Renal pelvis (tissue), 12 donors: ENCODE data around the gene TAF11L11. TPM values are rescaled to one million over a fixed set of nuclear protein-coding genes. Genes with fewer than 3 reads are reported as not detected.
"Not testable (repeated sequence)": the region's sequence is repeated elsewhere in the genome, so short reads cannot be mapped to it uniquely, and the experiment has no call there.

Experiments
- DNase-seq: peaks from one replicate; pipeline ENCODE4 v3.0.0-alpha.2; 2013
- long read RNA-seq, 16 experiments: transcript quantifications; one replicate each; lab custom pipeline, GENCODE V29; 2026
- polyA plus RNA-seq, 3 donors: library from polyadenylated mRNA; unstranded; fragments of 120-200 nt; gene quantifications; one replicate each; pipeline ENCODE4 v1.2.1, GENCODE V29; 2013; ENCODE audit not compliant: insufficient read length in 3 of 3

Gene TAF11L11
- not detected for polyA plus RNA-seq
- long read RNA-seq, donor 1: 0 reads
- long read RNA-seq, donor 2: 0 reads
- long read RNA-seq, donor 3: 0 reads
- long read RNA-seq, donor 4: 0 reads
- long read RNA-seq, donor 5: 0 reads
- long read RNA-seq, donor 6: 0 reads
- long read RNA-seq, donor 7: 0 reads
- long read RNA-seq, donor 8: 0 reads
- long read RNA-seq, donor 9: 0 reads
- long read RNA-seq, donor 10: 0 reads
- long read RNA-seq, donor 11: 0 reads
- long read RNA-seq, donor 12: 0 reads
- long read RNA-seq, donor 13: 0 reads
- long read RNA-seq, donor 14: 0 reads
- long read RNA-seq, donor 15: 0 reads
- long read RNA-seq, donor 16: 0 reads

DNA sequence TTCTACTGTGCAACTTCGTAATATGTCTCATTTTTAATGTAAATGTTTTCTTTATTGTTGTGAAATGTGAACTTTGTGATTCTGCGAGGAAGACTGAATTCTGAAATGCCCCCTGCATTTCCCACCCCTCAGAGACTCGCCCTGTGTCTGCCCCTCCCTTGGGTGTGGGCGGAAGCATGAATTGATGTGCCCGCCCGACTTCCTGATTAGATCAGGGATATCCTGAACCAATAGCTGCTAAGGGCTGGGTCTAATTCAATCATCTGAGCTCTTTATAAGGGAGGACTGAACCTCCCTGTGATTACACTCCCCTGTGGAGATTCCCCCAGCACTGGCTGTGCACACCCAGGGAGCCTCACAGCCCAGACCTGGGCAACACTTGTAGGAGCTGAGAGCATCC, at the start of gene TAF11L11:
Gene TAF11L11 (plus strand): TSS at position 304 of the 400 bp plus-strand sequence.
- not testable (repeated sequence) for DNase-seq

- not testable (repeated sequence) for DNase-seq
Observed at GRCh38 chr5:17585658-17586057, 18.3 kb upstream of the TAF11L11 start, which contains the start of gene TAF11L7. Gene TAF11L7 (minus strand): TSS chr5:17585758.

DNA sequence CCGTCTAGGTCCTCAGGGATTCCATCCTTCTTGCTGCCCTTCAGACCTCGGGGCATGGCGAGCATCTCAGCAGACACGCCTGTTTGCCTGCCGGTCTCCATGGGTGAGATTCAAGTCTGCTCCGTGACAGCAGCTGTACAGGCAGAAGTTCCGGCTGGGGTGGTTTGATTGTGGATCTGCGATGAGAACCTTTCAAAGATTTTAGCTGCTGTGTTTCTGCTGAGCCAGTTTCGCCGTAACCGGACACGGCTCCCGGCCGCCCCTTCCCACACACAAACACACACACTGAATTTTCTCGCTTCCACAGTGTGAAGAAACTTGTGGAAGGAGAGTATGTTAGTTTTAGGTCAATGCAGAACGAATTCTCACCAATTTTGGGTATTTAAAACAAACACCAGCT, 13.1 kb upstream of the TAF11L11 start, which contains the start of gene TAF11L8:
Gene TAF11L8 (minus strand): TSS at position 101 of the 400 bp plus-strand sequence.
- not testable (repeated sequence) for DNase-seq

DNA sequence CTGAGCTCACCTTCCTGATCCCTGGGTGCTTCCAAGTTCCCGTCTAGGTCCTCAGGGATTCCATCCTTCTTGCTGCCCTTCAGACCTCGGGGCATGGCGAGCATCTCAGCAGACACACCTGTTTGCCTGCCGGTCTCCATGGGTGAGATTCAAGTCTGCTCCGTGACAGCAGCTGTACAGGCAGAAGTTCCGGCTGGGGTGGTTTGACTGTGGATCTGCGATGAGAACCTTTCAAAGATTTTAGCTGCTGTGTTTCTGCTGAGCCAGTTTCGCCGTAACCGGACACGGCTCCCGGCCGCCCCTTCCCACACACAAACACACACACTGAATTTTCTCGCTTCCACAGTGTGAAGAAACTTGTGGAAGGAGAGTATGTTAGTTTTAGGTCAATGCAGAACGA, 9.7 kb upstream of the TAF11L11 start, which contains the start of gene TAF11L9:
Gene TAF11L9 (minus strand): TSS at position 140 of the 400 bp plus-strand sequence.
- not testable (repeated sequence) for DNase-seq

- not testable (repeated sequence) for DNase-seq
Observed at GRCh38 chr5:17597728-17598127, 6.3 kb upstream of the TAF11L11 start, which contains the start of gene TAF11L10. Gene TAF11L10 (minus strand): TSS chr5:17597828.

- DNase-seq: no peak
Observed at GRCh38 chr5:17604951-17605350, 968 bp downstream of the TAF11L11 start.

GRCh38 chr5:17607461-17607860, 3.5 kb downstream of the TAF11L11 start:
- not testable (repeated sequence) for DNase-seq

DNA sequence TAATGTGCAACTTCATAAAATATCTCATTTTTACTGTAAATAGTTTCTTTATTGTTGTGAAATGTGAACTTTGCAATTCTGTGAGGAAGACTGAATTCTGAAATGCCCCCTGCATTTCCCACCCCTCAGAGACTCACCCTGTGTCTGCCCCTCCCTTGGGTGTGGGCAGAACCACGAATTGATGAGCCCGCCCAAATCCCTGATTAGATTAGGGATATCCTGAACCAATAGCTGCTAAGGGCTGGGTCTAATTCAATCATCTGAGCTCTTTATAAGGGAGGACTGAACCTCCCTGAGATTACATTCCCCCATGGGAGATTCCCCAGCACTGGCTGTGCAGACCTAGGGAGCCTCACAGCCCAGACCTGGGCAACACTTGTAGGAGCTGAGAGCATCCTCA, 6.1 kb downstream of the TAF11L11 start, which contains the start of gene TAF11L12:
Gene TAF11L12 (plus strand): TSS at position 301 of the 400 bp plus-strand sequence.
- not testable (repeated sequence) for DNase-seq

DNA sequence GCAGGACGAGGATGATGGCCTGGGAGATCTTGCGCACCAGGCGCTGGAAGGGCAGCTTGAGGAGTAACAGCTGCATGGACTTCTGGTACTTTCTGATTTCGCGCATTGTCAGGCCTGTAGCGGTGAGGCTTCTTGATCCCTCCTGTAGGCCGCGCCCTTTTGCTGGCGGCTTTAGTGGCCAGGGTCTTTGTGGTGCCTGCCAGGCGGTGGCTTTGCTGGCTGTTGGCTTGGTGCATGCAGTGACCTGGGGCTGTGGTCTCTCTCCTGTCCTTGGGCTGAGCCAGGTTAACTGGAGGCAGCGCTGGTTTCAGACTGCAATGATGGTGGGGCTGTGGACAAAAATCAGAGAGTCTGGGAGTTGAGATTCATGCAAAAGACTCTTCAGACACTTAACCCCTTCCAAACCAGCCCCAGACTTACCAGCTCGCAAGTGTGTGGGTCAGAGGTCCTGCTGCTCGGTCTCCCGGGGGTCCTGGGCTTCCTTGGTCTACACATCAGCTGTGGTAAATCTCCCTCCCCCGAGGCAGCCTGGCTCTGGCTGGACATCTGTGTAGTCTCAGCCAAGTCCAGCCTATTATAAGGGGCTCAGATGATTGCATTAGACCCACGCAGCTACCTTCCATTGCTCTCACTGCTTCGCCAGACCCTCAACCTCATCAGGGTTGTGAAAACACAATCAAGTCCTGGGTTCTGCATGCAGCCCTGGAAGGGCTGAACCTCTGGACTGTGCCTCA, 11.1 kb downstream of the TAF11L11 start:
- no peak for DNase-seq

GRCh38 chr5:17619354-17619753, 15.4 kb downstream of the TAF11L11 start:
- DNase-seq: no peak

DNA sequence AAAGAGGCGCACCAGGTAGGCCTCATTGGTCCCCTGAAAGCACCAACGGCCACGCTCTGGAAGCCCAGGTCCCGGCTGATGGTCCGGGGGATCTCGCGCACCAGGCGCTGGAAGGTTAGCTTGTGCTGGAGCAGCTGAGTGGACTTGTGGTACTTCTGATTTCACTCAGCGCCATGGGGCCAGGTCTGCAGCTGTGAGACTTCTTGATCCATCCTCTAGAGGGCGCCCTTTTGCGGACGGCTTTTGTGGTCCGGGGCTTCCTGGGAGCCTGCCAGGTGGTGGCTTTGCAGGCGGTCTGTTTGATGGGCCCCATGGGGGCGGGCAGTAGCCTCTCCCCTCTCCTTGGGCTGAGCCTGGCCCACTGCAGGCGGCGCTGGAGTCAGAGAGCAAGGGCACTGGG, 16.6 kb downstream of the TAF11L11 start:
- DNase-seq: no peak

DNA sequence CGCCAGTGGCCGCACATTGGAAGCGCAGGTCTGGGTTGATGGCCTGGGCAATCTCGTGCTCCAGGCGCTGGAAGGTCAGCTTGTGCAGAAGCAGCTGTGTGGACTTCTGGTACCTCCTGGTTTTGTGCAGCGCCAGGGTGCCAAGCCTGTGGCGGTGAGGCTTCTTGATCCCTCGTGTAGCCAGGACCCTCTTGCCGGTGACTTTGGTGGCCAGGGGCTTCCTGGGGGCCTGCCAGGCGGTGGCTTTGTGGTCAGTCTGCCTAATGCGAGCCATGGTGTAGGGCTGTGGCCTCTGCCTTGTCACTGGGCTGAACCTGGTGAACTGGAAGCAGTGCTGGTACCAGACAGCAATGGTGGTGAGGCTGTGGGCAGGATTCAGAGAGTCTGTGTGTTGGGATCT, 21.7 kb downstream of the TAF11L11 start:
- DNase-seq: no peak

- DNase-seq: not testable (repeated sequence)
Observed at GRCh38 chr5:17631788-17632187, 27.8 kb downstream of the TAF11L11 start, which contains the start of gene TAF11L13. Gene TAF11L13 (plus strand): TSS chr5:17632088.

GRCh38 chr5:17634160-17634559, 30.2 kb downstream of the TAF11L11 start, which contains the start of gene TAF11L14:
Gene TAF11L14 (plus strand): TSS chr5:17634460.
- DNase-seq: no peak

- DNase-seq: not testable (repeated sequence)
Observed at GRCh38 chr5:17649232-17649631, 45.2 kb downstream of the TAF11L11 start.

- not testable (repeated sequence) for DNase-seq
Observed at GRCh38 chr5:17655201-17655759, 51.3 kb downstream of the TAF11L11 start.

Other genes with a start within 250 kb of the TAF11L11 start
- gene TAF11L2, start 106.0 kb upstream of the TAF11L11 start, polyA plus RNA-seq: not detected
- gene TAF11L3, start 85.8 kb upstream of the TAF11L11 start, polyA plus RNA-seq: not detected
- not detected for gene TAF11L4, start 82.4 kb upstream of the TAF11L11 start, polyA plus RNA-seq
- gene TAF11L5, start 78.9 kb upstream of the TAF11L11 start, polyA plus RNA-seq: not detected
- gene TAF11L6, start 75.5 kb upstream of the TAF11L11 start, polyA plus RNA-seq: not detected
- gene TAF11L7, start 18.4 kb upstream of the TAF11L11 start, polyA plus RNA-seq: not detected
- not detected for gene TAF11L8, start 13.2 kb upstream of the TAF11L11 start, polyA plus RNA-seq
- gene TAF11L9, start 9.8 kb upstream of the TAF11L11 start, polyA plus RNA-seq: not detected
- gene TAF11L10, start 6.4 kb upstream of the TAF11L11 start, polyA plus RNA-seq: not detected
- gene TAF11L12, start 6.2 kb downstream of the TAF11L11 start, polyA plus RNA-seq: not detected
- gene TAF11L13, start 27.9 kb downstream of the TAF11L11 start, polyA plus RNA-seq: not detected
- not detected for gene TAF11L14, start 30.3 kb downstream of the TAF11L11 start, polyA plus RNA-seq